Skeletal muscle tissue (tissue), 4 donors: Measurements from ENCODE around the gene MRPS22. TPM values are rescaled to one million over a fixed set of nuclear protein-coding genes. Genes with fewer than 3 reads are reported as not detected.

ENCODE experiments used
- H3K27ac ChIP-seq: one replicate; pipeline ENCODE4 v1.7.0; 2013; ENCODE audit warnings: mild to moderate bottlenecking, low read depth, low read length, inconsistent platforms
- H3K27me3 ChIP-seq, 3 donors: one replicate each; pipeline ENCODE4 v1.7.0; 2013; ENCODE audit warnings: low read length in 3 of 3; ENCODE audit not compliant: control insufficient read depth in 3 of 3, insufficient read depth in 3 of 3
- H3K36me3 ChIP-seq, 3 donors: one replicate each; pipeline ENCODE4 v1.7.0; 2013; ENCODE audit warnings: low read length in 3 of 3; ENCODE audit not compliant: control insufficient read depth in 3 of 3, insufficient read depth in 3 of 3
- H3K4me1 ChIP-seq, 3 donors: one replicate each; pipeline ENCODE4 v1.7.0; 2013; ENCODE audit warnings: low read length in 3 of 3, mild to moderate bottlenecking in 3 of 3; ENCODE audit not compliant: control insufficient read depth in 3 of 3, insufficient read depth in 3 of 3
- H3K4me3 ChIP-seq, 3 donors: one replicate each; pipeline ENCODE4 v1.7.0; 2013; ENCODE audit warnings: low read length in 3 of 3
- H3K9ac ChIP-seq, 3 donors: one replicate each; pipeline ENCODE4 v1.7.0; 2013; ENCODE audit warnings: low read length in 3 of 3, mild to moderate bottlenecking in 3 of 3, moderate library complexity in 2 of 3, low read depth in 1 of 3
- H3K9me3 ChIP-seq, 3 donors: one replicate each; pipeline ENCODE4 v1.7.0; 2013; ENCODE audit warnings: low read length in 3 of 3; ENCODE audit not compliant: control insufficient read depth in 3 of 3
- total RNA-seq: library from RNA; depleted of rRNA; stranded (reverse); fragments of >200 nt; gene quantifications from one replicate; pipeline ENCODE4 v1.2.3, GENCODE V29; 2014
- donor health status: Osteomylitis.

Gene MRPS22
- total RNA-seq, 1 donor from 2014 or later = 79.9 TPM

DNA sequence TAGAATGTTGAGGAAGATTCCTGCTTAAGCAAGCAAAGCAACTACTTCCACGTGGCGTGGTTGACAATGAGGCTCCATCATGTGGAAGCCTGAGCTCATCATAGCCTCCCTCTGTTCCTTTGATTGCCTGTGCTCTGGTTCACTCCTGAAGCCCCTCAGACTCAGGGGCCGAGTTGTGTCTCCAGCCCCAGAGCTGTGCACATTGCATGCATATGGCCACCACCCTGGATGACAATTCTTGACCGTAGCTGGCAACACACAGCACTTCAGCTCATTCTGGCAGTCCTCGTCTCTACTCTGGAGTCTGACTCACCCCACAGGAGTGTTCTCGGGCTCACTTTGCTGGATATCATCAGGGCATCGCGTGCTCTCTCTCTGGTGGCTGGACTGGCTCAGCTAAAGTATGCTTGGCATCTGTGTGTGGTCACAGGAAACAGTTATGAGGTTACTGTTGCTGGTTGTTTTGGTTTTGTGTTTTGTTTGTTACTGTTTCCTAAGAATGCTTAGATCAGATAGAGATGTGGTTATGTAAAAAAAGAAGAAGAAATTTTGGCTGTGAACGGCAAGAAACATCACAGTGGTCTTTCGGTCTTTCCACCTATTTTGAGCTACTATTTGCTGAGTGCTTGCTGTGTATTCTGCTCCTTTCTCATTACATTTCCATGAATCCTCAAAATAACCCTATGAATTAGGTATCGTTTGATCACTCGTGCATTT, 41.6 kb upstream of the MRPS22 start:
- Histone ChIP-seq H3K9ac (peak overlapping the region in 1 of 3 donors; percentile 8), H3K36me3 (no peaks in the 10 kb centered on the region), H3K27me3 (peaks cover 0 to 3% (median 0%) of the 10 kb centered on the region in 3 donors), H3K4me3 (peak overlapping the region in 1 of 3 donors; percentile 13), H3K4me1 (peaks cover 0 to 9% (median 4%) of the 10 kb centered on the region in 3 donors), H3K27ac (no peak overlapping the region), H3K9me3 (no peaks in the 10 kb centered on the region)

DNA sequence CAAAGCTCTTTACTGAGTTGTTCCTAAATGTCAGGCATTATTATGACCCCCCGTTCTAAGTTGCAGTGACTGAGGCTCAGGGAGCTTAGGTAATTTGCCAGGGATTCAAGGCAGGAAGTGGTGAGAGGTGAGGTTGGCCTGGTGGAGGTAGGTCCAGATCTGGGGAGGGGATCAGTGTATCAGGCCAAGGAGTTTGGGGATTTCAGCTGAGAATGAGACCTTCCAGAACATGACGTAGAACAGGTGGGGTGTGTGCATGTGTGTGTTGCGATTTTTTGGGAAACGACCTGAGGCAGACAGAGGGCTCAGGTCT, 41.1 kb upstream of the MRPS22 start:
- H3K36me3 ChIP-seq = no peaks in the 10 kb centered on the region
- peaks cover 0 to 9% (median 4%) of the 10 kb centered on the region in 3 donors for H3K4me1 ChIP-seq
- H3K4me3 ChIP-seq = peak overlapping the region in 1 of 3 donors; percentile 13
- no peak overlapping the region for H3K9ac ChIP-seq
- H3K27me3 ChIP-seq = peaks cover 0 to 3% (median 0%) of the 10 kb centered on the region in 3 donors
- no peaks in the 10 kb centered on the region for H3K9me3 ChIP-seq
- no peak overlapping the region for H3K27ac ChIP-seq

DNA sequence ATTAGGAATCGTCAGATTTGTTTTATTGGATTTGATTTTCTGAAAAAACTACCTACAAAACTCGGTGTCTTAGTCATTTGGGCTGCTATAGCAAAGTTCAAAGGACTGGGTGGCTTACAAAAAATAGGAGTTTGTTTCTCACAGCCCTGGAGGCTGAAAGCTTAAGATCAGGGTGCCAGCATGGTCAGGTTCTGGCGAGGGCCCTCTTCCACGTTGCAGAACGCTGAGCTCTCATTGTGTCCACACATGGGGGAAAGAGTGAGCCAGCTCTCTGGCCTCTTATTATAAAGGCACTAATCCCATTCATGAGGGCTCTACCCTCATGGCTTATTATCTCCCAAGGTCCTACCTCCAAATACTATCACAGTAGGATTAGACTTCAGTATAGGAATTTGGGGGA, 40.6 kb upstream of the MRPS22 start:
- Histone ChIP-seq H3K4me1 (peaks cover 0 to 9% (median 4%) of the 10 kb centered on the region in 3 donors), H3K9me3 (no peaks in the 10 kb centered on the region), H3K27me3 (peaks cover 0 to 3% (median 0%) of the 10 kb centered on the region in 3 donors), H3K36me3 (no peaks in the 10 kb centered on the region), H3K9ac (no peak overlapping the region), H3K4me3 (no peak overlapping the region), H3K27ac (no peak overlapping the region)

DNA sequence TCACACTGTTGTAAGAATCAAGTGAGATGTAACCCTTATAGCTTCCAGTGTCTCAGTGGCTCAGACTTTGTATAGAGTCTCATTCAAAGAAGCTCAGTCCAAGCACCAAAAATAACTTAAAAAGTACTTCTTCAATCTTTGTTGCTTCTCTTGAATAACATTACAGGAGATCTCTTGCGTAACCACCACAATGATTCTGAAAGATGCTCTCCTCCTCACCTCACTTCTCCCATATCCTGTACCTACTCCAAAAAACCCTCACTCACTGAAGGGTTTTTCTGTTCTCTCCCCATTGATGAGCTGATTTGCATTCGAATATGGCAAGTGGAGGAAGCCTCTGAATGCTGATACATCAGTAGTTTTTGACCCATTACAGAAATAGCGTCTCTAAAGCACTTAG, 39.4 kb upstream of the MRPS22 start:
- Histone ChIP-seq H3K9ac (no peak overlapping the region), H3K27ac (no peak overlapping the region), H3K9me3 (no peaks in the 10 kb centered on the region), H3K36me3 (no peaks in the 10 kb centered on the region), H3K4me1 (peaks cover 0 to 9% (median 4%) of the 10 kb centered on the region in 3 donors), H3K27me3 (peaks cover 0 to 3% (median 0%) of the 10 kb centered on the region in 3 donors), H3K4me3 (no peak overlapping the region)

DNA sequence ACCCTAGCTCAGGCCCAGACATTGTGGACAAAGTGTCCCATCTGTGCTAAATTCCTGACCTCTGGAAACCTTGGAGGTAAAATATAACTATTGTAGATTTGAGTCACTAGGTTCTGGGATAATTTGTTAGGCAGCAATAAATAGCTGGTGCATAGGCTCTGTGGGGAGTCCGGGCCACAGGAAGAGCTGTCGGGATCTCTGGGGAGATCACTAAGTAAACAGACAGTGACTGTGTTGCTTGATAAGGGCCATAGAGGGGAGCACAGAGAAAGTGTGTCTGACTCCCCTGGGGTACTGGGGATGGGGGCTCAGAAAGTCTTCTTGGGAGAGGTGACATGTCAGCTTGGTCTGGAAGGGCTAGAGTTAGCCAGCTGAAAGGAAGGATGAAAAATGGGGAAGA, 37.7 kb upstream of the MRPS22 start:
- Histone ChIP-seq H3K4me3 (no peak overlapping the region), H3K36me3 (no peaks in the 10 kb centered on the region), H3K4me1 (peaks cover 0 to 9% (median 4%) of the 10 kb centered on the region in 3 donors), H3K27me3 (peaks cover 0 to 3% (median 0%) of the 10 kb centered on the region in 3 donors), H3K9ac (no peak overlapping the region), H3K27ac (no peak overlapping the region), H3K9me3 (no peaks in the 10 kb centered on the region)

DNA sequence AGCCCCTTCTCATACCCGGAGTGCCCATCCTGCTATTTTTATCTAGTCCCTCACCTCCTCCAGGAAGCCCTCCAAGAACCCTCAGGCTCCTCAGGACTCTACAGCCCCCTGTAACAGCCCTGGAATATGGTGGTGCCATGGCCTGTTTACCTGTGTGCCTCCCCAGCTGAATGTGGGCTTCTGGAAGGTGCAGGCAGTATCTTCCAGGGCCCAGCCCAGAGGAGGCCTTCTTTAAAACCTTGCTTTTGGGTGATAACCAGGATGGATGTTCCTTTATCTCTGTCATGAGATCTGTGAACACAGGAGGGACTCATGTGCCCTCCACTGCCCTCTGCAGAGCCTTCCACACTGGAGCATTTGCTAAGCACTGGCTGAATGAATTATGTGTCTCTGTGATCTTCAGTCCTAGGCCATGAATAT, 36.7 kb upstream of the MRPS22 start:
- Histone ChIP-seq H3K27ac (no peak overlapping the region), H3K27me3 (peaks cover 0 to 3% (median 0%) of the 10 kb centered on the region in 3 donors), H3K4me3 (no peak overlapping the region), H3K4me1 (peaks cover 0 to 5% (median 0%) of the 10 kb centered on the region in 3 donors), H3K36me3 (no peaks in the 10 kb centered on the region), H3K9me3 (no peaks in the 10 kb centered on the region), H3K9ac (no peak overlapping the region)

DNA sequence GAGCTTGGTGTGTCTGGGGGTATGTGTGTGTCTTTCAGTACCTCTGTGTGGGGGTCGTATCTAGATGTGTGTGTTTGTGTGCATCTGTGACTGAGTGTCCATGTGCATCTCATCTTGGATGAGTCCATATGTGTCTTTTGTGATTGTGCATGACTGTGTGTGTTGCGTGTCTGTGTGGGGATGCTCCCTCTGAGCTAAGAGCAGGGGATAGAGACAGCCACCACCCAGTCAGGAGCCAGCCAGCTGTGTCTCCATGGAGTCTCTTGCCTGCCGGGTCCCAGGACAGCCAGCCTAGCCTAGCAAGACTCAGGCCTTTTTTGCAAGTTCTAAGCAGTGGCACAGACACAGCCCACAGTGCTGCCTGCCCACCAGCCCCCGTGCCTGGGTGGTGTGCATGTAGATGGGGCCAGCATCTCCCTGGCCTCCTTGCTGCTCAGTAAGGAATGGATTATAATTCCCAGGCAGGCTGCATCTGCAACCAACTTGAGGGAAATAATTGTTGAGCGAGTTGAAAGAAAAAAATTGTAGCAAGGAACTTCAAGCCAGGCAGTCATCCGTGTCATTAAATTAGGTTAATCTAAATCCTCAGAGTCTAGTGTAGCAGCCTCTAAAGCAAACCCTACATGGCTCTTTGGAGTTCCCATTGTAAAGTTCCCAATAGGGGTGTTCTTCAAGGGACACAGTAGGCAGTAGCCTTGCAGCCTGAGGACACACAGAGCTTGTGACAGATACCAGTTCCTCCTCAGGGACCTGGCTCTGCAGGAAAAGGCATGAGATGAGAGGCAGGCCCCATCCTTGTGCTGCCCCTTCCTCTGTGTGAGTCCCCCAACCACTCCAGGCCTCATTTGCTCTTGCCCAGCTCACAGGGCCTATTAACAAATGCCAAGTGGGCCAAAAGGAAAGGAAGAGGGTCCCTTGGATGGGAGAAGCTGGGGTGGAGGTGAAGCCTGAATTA, 35.9 kb upstream of the MRPS22 start:
- Histone ChIP-seq H3K9ac (no peak overlapping the region), H3K4me3 (no peak overlapping the region), H3K9me3 (no peaks in the 10 kb centered on the region), H3K36me3 (no peaks in the 10 kb centered on the region), H3K27me3 (peaks cover 0 to 3% (median 0%) of the 10 kb centered on the region in 3 donors), H3K27ac (no peak overlapping the region), H3K4me1 (peaks cover 0 to under 1% (median 0%) of the 10 kb centered on the region in 3 donors)

DNA sequence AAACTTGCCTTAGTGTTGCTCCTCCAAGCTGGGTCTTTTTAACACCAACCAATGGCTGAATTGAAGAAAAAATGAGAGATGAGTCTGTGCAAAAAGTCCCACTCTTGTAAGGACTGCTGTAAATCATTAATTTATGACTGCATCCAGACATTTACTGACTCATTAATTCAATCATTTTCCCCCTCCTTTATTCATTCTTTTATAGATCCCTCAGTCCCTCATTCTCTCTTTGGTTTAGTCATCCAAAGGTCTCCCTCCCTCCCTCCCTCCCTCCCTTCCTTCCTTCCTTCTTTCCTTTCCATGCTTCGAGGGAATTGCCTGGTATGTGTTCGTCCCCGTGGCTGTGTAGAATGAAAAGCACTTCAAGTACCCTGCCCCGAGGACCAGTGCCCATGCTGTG, 35.3 kb upstream of the MRPS22 start:
- no peaks in the 10 kb centered on the region for H3K4me1 ChIP-seq
- no peak overlapping the region for H3K4me3 ChIP-seq
- no peaks in the 10 kb centered on the region for H3K36me3 ChIP-seq
- H3K27ac ChIP-seq = no peak overlapping the region
- no peak overlapping the region for H3K9ac ChIP-seq
- H3K9me3 ChIP-seq = no peaks in the 10 kb centered on the region
- peaks cover 0 to 3% (median 1%) of the 10 kb centered on the region in 3 donors for H3K27me3 ChIP-seq

DNA sequence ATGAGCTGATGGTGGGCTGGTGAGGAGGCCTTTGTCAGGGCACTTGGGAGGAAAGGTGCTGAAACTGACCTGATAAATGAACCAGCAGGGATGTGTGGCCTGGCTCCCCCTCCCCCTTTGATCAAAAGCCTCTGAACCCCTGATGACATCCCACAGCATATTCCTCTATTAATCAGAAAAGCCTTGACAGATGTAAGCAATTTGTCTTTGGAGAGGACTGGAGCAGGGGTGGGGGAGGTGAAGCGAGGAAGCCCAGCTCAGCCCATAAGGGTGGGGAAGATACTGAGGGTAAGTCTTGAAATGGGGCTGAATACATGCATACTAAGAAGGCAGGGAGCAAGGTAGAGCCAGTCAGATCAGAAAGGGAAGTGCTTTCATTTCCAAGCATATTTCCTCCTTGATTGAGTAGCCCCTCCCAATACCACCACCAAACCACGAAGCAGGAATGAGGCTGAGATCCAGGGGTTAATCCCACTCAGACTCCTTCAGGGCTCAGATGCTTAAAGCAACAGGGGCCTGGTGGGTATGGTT, 34.7 kb upstream of the MRPS22 start:
- Histone ChIP-seq H3K27ac (no peak overlapping the region), H3K27me3 (peaks cover 0 to 9% (median 7%) of the 10 kb centered on the region in 3 donors), H3K4me3 (no peak overlapping the region), H3K9me3 (no peaks in the 10 kb centered on the region), H3K4me1 (no peaks in the 10 kb centered on the region), H3K9ac (no peak overlapping the region), H3K36me3 (no peaks in the 10 kb centered on the region)
